HG03064 (cell line): ENCODE results near the gene PTPRE.

ENCODE experiments used
- ATAC-seq: cut with Tn5 transposase; IDR thresholded peaks from one replicate; pipeline ENCODE4 v1.9.1; 2021; ENCODE audit warnings: low read depth; ENCODE audit not compliant: unreplicated experiment

PTPRE gene

GRCh38 chr10:127997271-127997670 is 90.4 kb downstream of the PTPRE start:
- no peak for ATAC-seq

- ATAC-seq: no peak
Observed at GRCh38 chr10:127997937-127998336, 91.0 kb downstream of the PTPRE start.

DNA sequence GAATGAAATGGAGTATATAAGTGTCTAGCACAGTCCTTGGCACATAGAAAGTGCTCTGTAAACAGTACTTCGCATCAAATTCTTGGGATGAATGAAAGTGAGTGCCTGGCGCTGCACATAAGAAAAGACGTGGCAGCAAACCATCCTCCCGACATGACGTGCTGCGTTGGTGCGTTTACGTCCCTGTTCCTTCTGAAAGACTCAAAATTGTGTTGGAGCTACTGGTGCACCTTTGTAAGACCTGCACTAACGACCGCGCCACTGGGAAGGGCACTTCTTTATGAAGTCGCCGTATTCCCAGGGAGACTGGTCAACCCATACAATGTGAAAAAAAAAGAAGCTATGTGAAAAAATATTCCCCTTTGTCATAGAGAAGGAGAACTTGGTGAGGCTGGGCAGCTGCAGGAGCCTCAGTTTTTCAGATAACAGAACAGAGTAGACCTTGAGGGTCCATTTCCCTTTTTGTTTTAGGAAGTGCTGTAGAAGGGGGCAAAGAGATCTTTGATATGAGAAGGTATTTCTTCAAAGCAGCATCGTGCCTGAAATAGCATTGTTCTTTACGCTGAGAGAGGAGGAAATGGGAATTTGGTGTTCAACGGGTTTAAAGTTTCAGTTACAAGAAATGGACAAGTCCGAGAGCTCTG is 91.7 kb downstream of the PTPRE start:
- no peak for ATAC-seq

GRCh38 chr10:127999297-128000129 is 92.6 kb downstream of the PTPRE start:
- ATAC-seq: no peak

GRCh38 chr10:128000471-128001362 is 93.8 kb downstream of the PTPRE start:
- no peak for ATAC-seq

GRCh38 chr10:128001363-128001745 is 94.5 kb downstream of the PTPRE start:
- no peak for ATAC-seq

DNA sequence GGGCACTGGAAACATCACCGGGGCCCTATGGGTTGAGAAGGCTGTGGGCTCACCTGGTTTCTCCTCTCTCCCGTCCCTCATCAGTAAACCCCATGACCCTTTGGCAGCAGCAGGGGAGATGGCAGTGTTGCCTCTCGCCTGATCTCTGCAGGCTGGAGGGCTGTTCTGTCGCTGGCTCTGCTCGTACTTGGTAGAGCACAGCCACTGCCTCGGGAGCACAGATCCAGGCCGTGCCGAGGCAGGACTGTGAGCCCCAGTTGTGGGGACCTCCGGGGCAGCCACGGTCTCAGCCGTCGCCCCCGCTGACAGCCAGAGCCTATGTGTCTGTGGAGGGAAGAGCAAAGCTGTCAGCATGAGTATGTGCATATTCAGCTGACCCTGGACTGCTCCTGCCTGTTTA is 94.9 kb downstream of the PTPRE start:
- ATAC-seq: no peak

DNA sequence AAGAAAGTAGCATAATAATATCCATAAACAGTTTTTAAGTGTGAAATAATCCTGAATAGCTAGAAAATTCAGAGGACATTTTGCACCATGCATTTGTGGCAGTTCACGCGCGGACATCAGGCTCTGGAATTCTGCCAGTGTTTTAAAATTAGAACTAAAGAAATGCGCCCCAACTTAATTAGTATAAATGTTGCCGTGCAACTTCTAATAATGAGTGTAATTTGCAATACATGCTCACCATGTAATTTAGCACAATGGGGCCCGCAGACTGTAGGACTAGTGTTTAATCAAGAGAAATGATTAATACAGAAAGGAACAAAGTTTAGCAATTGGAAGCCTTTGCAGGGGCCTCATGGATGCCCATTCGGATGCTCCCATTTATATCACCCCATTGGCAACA is 96.6 kb downstream of the PTPRE start:
- no peak for ATAC-seq

GRCh38 chr10:128005858-128006257 is 99.0 kb downstream of the PTPRE start:
- no peak for ATAC-seq

DNA sequence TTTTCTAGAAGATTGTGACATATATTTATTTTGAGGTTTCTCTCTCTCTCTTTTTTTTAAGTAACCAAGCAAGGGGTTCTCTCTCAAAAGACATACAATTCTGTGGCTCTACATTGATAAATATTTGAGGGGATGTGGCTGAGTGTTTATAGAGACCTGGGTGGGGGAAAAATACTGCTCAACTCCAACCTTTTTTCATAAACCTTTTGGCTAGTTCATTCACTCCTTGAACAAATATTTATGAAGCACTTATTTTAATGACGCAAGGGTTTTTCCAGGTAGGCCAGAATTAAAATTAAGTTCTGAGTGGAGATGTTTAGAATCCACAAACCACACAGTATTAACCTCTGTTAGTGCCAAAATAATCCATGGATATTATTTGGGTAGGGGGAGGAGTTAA is 100.2 kb downstream of the PTPRE start:
- no peak for ATAC-seq

DNA sequence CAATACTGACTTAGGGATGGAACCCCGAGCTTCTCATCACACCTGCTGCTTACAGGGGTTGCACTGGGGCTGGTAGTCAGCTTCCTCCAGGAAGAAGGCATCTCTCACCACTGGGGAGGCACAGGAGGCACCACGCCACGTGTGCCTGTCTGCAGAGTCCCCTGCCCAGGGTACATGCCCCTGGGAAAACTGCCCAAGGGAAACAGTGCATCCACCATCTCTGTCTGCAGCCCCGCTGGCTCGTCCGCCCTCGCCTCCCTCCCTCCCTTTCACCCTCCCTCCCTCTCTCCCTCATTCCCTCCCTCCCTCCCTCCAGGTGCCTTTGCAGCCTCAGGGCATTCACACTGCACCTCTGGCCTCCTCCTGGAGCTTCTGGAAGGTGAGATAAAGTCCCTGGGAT is 101.1 kb downstream of the PTPRE start:
- no peak for ATAC-seq

DNA sequence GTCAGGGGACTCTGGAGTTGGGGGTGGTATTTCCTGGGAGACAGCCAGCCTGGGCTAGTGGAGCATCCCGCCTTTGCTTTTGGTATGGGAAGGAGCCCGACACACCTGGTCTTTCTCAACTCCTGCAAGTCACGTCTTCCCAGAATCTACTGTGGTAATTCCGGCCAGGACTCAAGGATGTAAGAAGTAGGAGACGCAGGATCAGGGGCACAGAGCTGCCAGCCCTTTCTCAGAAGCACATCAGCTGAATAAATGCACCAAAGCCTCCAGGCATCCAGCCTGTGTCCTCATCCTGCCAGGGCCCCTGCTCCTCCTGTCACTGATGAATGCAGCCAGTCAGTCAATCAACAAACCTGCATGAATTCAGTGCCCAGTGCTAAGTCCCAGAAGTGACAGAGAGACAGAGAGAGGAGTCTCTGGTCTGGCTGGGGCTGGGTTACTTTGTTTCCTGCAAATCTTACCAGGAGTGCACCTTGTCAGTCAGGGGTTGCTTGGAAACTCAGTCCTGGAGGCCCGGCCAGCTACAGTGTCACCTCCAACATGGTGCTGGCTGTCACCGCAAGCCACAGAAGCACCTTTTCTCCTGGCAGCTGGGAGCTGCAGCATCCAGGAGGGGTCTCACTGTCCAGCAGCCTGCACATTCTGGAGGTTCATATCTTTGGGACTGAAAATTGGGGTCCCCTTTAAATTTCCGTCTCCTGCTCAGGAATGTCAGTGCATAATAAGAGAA is 101.8 kb downstream of the PTPRE start:
- no peak for ATAC-seq

DNA sequence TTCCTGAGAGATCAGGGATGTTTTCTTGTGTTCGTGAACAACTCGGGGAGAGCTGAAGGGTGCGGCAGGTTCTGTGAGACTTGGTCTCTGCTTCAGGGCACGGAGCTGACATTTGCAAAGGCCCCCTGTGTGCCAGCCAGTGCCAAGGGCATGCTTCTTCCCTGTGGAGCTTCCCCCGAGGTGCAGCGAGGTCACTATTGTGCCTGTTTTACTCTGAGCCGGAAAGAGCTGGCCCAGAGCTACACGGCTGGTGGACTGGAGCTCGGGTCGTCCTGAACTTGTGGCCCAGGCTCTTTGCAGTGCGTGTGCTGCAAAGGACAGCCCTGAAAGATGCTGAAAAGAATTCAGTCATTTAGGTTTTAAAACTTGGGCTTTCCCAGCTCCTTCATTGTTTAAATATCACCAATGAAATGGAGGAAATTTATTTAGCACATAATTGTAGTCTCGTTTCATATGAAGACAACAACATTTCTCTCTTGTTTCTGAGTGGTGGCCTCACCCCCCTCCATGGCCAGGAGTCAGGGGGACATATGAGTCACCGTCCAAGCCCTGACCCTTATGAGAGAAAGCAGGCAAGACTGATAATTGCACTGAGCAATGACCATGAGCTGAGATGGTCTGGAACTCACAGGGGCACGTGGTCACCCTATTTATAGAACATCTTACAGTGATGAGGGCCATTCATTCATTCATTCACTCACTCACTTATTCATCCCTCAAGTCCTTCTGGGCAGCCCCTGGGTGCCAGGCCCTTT is 102.6 kb downstream of the PTPRE start:
- no peak for ATAC-seq

GRCh38 chr10:128011059-128011979 is 104.4 kb downstream of the PTPRE start:
- peak; percentile 86 for ATAC-seq

DNA sequence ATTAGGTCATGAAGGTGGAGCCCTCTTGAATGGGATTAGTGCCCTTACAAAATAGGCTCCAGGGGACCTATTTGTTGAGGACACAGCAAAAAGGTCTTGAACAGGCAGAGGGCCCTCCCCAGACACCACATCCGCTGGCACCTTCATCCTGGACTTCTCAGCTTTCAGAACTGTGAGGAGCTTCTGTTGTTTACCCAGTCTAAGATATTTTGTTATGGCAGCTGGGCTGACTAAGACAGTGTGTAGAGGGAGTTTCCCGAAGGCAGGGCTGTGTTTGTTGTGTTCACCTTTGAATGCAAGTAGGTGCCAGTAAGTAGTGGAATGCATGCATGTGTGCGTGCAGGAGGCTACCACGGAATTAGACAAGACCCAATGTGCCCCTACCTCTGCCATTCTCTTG is 106.7 kb downstream of the PTPRE start:
- no peak for ATAC-seq

GRCh38 chr10:128014236-128014635 is 107.3 kb downstream of the PTPRE start:
- no peak for ATAC-seq

DNA sequence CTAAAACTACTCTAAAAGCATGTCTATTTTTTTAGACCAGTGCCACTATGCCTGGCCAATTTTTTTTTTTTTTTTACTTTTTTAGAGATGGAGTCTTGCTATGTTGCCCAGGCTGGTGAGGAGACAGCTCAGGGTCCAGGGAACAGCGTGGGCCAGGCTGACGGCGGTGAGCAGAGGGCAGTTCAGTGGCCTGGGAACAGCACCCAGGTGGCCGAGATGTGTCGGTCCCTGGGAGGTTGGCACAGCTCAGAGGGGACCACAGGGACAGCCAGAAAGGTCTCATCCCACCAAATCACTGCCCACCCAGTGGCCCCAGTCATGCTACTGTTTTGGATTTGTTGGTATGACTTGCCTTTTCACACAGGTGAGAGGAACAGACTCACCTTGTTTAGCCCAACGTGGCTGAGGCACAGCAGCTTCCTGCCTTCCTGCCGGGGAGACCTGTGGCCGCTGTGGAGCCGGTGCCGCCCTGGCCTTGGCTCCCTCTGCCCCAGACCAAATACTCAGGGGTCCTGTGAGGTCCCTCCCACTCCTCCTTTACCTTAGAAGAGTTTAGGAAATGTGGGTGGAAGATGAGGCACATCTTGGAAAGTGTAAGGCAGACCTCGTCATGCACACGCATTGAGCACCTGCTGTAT is 109.6 kb downstream of the PTPRE start:
- ATAC-seq: no peak

GRCh38 chr10:128017822-128018221 is 110.9 kb downstream of the PTPRE start:
- ATAC-seq: no peak
